GM21367 (cell line): ENCODE measurements around the gene FPGS.
"Not testable (repeated sequence)": the region's sequence is repeated elsewhere in the genome, so short reads cannot be mapped to it uniquely, and the experiment has no call there.

Source experiments
- ATAC-seq: cut with Tn5 transposase; IDR thresholded peaks from one replicate; pipeline ENCODE4 v1.9.1; 2021; ENCODE audit not compliant: unreplicated experiment

FPGS gene

GRCh38 chr9:127802576-127803443 is at the start of gene FPGS:
Gene FPGS (plus strand): TSS chr9:127802882. CDS start chr9:127802925, 43 bp downstream.
- peak; percentile 61 for ATAC-seq

GRCh38 chr9:127753148-127753547 is 49.5 kb upstream of the FPGS start:
- ATAC-seq: no peak

- ATAC-seq: no peak
Measured at GRCh38 chr9:127753622-127754021, 49.1 kb upstream of the FPGS start.

GRCh38 chr9:127754099-127755060 is 48.3 kb upstream of the FPGS start:
- ATAC-seq: no peak

GRCh38 chr9:127755061-127756060 is 47.3 kb upstream of the FPGS start:
- ATAC-seq: no peak

GRCh38 chr9:127756233-127756632 is 46.4 kb upstream of the FPGS start:
- no peak for ATAC-seq

- ATAC-seq: not testable (repeated sequence)
Measured at GRCh38 chr9:127756776-127757175, 45.9 kb upstream of the FPGS start.

GRCh38 chr9:127758843-127759242 is 43.8 kb upstream of the FPGS start:
- ATAC-seq: no peak

GRCh38 chr9:127761061-127761460 is 41.6 kb upstream of the FPGS start:
- no peak for ATAC-seq

- no peak for ATAC-seq
Measured at GRCh38 chr9:127761491-127761956, 41.2 kb upstream of the FPGS start.

GRCh38 chr9:127762111-127762676 is 40.5 kb upstream of the FPGS start:
- no peak for ATAC-seq

GRCh38 chr9:127763918-127764384 is 38.7 kb upstream of the FPGS start:
- no peak for ATAC-seq

- no peak for ATAC-seq
Measured at GRCh38 chr9:127765418-127765817, 37.3 kb upstream of the FPGS start.

- ATAC-seq: no peak
Measured at GRCh38 chr9:127767410-127767809, 35.3 kb upstream of the FPGS start.

- ATAC-seq: no peak
Measured at GRCh38 chr9:127767909-127768331, 34.8 kb upstream of the FPGS start.

GRCh38 chr9:127768698-127769097 is 34.0 kb upstream of the FPGS start:
- no peak for ATAC-seq

GRCh38 chr9:127769101-127769500 is 33.6 kb upstream of the FPGS start:
- ATAC-seq: no peak

GRCh38 chr9:127769929-127770582 is 32.6 kb upstream of the FPGS start:
- no peak for ATAC-seq

GRCh38 chr9:127770583-127770904 is 32.1 kb upstream of the FPGS start:
- no peak for ATAC-seq
